Fibroblast of villous mesenchyme (primary cell): ENCODE measurements around the gene PIM1. TPM values are rescaled to one million over a fixed set of nuclear protein-coding genes. Genes with fewer than 3 reads are reported as not detected.

ENCODE experiments used
- DNase-seq: peaks from one replicate; pipeline ENCODE4 v3.0.0-alpha.2; 2010; ENCODE audit warnings: low read depth
- H3K4me3 ChIP-seq: 2 replicates; pipeline ENCODE4 v1.5.1; 2011; ENCODE audit warnings: low read depth, mild to moderate bottlenecking, low read length
- total RNA-seq: library from RNA; depleted of rRNA; stranded (reverse); fragments of >200 nt; gene quantifications from 2 replicates; pipeline ENCODE4 v1.2.3, GENCODE V29; 2012
- TF ChIP-seq, protein P1 (sequence below): IDR thresholded peaks from 2 replicates; pipeline ENCODE4 v1.5.1; 2012; ENCODE audit warnings: low read depth, mild to moderate bottlenecking, low read length; ENCODE audit not compliant: insufficient read depth

Gene PIM1
- total RNA-seq, 1 donor, result 22.9 TPM

DNA sequence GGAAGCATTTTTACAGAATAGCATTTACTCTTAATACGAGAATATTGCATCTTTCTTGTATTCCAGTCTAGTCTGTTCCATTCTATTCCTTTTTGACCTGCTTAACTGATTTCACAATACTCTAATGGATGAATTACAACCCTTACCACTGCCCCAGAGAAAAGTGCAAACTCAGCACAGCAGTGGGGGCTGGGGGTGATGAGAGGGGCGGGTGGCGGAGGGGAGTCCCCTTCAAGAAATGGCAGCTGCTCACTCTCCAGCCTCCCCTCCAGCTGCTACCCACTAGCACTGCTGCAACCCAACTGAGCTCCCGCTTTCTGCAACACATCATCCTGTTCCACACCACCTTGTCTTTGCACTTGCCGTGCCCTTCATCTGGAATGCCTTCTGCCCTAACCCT, 30.1 kb downstream of the PIM1 start:
- H3K4me3 ChIP-seq, result no peak overlapping the region
- no peak for DNase-seq
- TF ChIP-seq, protein P1, sequence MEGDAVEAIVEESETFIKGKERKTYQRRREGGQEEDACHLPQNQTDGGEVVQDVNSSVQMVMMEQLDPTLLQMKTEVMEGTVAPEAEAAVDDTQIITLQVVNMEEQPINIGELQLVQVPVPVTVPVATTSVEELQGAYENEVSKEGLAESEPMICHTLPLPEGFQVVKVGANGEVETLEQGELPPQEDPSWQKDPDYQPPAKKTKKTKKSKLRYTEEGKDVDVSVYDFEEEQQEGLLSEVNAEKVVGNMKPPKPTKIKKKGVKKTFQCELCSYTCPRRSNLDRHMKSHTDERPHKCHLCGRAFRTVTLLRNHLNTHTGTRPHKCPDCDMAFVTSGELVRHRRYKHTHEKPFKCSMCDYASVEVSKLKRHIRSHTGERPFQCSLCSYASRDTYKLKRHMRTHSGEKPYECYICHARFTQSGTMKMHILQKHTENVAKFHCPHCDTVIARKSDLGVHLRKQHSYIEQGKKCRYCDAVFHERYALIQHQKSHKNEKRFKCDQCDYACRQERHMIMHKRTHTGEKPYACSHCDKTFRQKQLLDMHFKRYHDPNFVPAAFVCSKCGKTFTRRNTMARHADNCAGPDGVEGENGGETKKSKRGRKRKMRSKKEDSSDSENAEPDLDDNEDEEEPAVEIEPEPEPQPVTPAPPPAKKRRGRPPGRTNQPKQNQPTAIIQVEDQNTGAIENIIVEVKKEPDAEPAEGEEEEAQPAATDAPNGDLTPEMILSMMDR, result no peak

- TF ChIP-seq, protein P1, result no peak
- no peak overlapping the region for H3K4me3 ChIP-seq
- DNase-seq, result no peak
Measured at GRCh38 chr6:37201726-37202125, 31.8 kb downstream of the PIM1 start.

- no peak overlapping the region for H3K4me3 ChIP-seq
- TF ChIP-seq, protein P1, result no peak
- DNase-seq, result no peak
Measured at GRCh38 chr6:37202788-37203491, 33.0 kb downstream of the PIM1 start.

GRCh38 chr6:37204014-37204751, 34.2 kb downstream of the PIM1 start:
- no peak for DNase-seq
- TF ChIP-seq, protein P1, result no peak
- no peak overlapping the region for H3K4me3 ChIP-seq

DNA sequence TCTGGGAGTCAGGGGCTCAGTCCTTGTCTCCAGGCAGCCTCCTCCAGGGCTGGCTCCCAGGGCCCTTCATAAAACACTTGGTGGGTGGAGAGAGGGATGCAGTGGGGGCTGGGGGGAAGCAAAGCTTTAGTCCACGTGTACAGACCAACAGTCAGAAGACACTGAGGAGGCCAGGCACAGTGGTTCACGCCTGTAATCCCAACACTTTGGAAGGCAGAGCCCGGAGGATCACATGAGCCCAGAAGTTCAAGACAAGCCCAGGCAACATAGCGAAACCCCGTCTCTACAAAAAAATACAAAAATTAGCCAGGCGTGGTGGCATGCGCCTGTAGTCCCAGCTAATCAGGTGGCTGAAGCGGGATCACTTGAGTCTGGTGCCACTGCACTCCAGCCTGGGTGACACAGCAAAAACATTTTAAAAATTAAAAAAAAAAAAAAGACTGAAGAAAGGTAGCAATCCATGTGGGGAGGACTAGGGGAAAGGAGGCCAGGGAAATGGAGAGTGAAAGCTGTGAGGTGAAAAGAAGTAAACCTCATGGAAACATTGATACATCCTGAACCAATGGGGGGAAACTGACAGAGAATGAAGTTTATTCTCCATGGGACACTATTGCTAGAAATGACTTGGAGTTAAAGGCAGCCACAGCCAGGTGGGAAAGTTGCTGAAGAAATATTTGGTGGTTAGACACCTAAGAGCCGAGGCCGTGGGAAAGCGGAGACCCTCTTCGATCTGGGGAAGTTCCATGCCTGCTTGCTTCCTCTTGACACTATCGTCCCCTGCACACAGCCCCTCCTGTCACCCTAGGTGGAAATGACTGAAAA, 35.4 kb downstream of the PIM1 start:
- TF ChIP-seq, protein P1, result no peak
- no peak overlapping the region for H3K4me3 ChIP-seq
- DNase-seq, result no peak

GRCh38 chr6:37205997-37206340, 36.0 kb downstream of the PIM1 start:
- DNase-seq, result no peak
- TF ChIP-seq, protein P1, result no peak
- H3K4me3 ChIP-seq, result no peak overlapping the region
